ENCODE results near the gene KIF13A.
"Not testable (repeated sequence)": the region's sequence is repeated elsewhere in the genome, so short reads cannot be mapped to it uniquely, and the experiment has no call there.

KIF13A gene

GRCh38 chr6:17869010-17869752, 118.3 kb downstream of the KIF13A start:
- DNase-seq = no peak

GRCh38 chr6:17867880-17868279, 119.6 kb downstream of the KIF13A start:
- DNase-seq = no peak

GRCh38 chr6:17866876-17867444, 120.5 kb downstream of the KIF13A start:
- DNase-seq = no peak

GRCh38 chr6:17865798-17866725, 121.4 kb downstream of the KIF13A start:
- no peak for DNase-seq

- no peak for DNase-seq
Measured at GRCh38 chr6:17865243-17865642, 122.2 kb downstream of the KIF13A start.

GRCh38 chr6:17863901-17864754, 123.3 kb downstream of the KIF13A start:
- DNase-seq = no peak

- no peak for DNase-seq
Measured at GRCh38 chr6:17861361-17861760, 126.1 kb downstream of the KIF13A start.

- no peak for DNase-seq
Measured at GRCh38 chr6:17859846-17860245, 127.6 kb downstream of the KIF13A start.

- DNase-seq = no peak
Measured at GRCh38 chr6:17858584-17858983, 128.9 kb downstream of the KIF13A start.

- DNase-seq = not testable (repeated sequence)
Measured at GRCh38 chr6:17857188-17857587, 130.2 kb downstream of the KIF13A start.

GRCh38 chr6:17856306-17856705, 131.1 kb downstream of the KIF13A start:
- no peak for DNase-seq

GRCh38 chr6:17855381-17855780, 132.1 kb downstream of the KIF13A start:
- DNase-seq = no peak

- DNase-seq = no peak
Measured at GRCh38 chr6:17853533-17853932, 133.9 kb downstream of the KIF13A start.

- no peak for DNase-seq
Measured at GRCh38 chr6:17851720-17852161, 135.7 kb downstream of the KIF13A start.

GRCh38 chr6:17851001-17851719, 136.3 kb downstream of the KIF13A start:
- no peak for DNase-seq

GRCh38 chr6:17850281-17850680, 137.2 kb downstream of the KIF13A start:
- DNase-seq = no peak

GRCh38 chr6:17847203-17847760, 140.2 kb downstream of the KIF13A start:
- no peak for DNase-seq

GRCh38 chr6:17846762-17847161, 140.7 kb downstream of the KIF13A start:
- no peak for DNase-seq

- no peak for DNase-seq
Measured at GRCh38 chr6:17845598-17845997, 141.8 kb downstream of the KIF13A start.

- not testable (repeated sequence) for DNase-seq
Measured at GRCh38 chr6:17844967-17845366, 142.5 kb downstream of the KIF13A start.

Data from activated CD4-positive, CD25-positive, alpha-beta regulatory T cell (primary cell).